A673 (cell line): Measurements from ENCODE around the gene HSPD1.

Source experiments
- CTCF ChIP-seq: fragments of 300-800, 200-600 bp; sonication (generic); conservative IDR thresholded peaks from 2 replicates; pipeline ENCODE4 v1.5.1; 2017; ENCODE audit warnings: low read depth, mild to moderate bottlenecking, antibody characterized with exemption, low read length, moderate library complexity, mixed read lengths
- EZH2 ChIP-seq: fragments of 200-600 bp; sonication (generic); IDR thresholded peaks from 2 replicates; pipeline ENCODE4 v1.6.1; 2017; ENCODE audit warnings: borderline replicate concordance, low read depth, mild to moderate bottlenecking, mixed read lengths, antibody characterized with exemption, low read length; ENCODE audit not compliant: poor library complexity, severe bottlenecking

- TF ChIP-seq CTCF (no peak), EZH2 (no peak)
Observed at GRCh38 chr2:197502685-197503084, 3.0 kb upstream of the HSPD1 start.
